Measurements from ENCODE around the gene ING5.

ING5 gene

DNA sequence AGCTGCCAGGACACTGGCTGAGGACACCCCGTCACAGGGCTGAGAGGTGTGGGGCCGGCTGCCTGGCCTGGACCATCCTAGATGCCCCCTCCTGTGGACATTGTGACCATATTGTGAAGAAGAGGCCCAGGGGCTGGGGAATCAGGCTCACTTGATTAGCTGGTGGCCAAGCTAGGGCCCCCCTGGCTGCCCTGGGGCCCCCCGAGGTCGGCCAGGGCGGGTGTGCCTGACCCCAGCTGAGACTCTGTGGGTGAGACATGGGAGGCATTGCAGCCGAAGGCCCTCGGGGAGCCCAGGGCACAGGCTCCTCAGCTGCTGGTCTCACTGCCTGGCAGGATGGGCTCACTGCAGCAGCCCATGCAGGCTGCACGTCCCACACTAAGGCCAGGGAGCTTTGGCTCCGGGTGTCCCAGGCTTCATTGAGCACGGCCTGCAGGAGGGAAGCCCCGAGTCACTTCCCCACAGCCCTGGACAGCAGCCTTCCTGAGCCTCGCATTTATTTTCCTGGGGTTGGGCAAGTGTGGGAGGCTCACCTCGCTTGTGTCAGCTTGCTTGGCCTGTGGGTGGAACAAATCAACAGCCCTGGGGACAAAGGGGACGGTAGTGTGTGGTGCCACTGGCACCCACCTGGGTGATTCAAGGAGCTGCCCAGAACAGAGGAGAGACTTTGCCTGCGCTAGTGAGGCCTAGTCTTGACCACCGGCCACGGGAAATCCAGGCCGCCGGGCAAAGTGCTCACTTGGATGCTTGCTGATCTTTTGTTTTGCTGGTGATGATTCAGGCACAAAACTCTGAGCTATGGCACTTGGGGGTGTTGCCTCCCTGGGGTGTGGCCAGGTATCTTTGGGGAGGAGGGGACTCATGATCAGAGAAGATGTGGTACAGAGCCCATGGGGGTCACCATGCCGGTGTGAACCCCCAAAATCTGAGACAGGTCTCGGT is 76.1 kb downstream of the ING5 start:
- H3K9me3 ChIP-seq (ENCODE audit: control insufficient read depth in 5 of 5, low read length in 5 of 5) = peaks cover 0 to 3% (median 0%) of the 10 kb centered on the region in 5 donors
- no peak overlapping the region for H3K4me3 ChIP-seq (ENCODE audit: low read depth in 1 of 5, low read length in 5 of 5)
- no peak overlapping the region for H3K9ac ChIP-seq (ENCODE audit: low read length in 5 of 5)
- no peaks in the 10 kb centered on the region for H3K36me3 ChIP-seq (ENCODE audit: control insufficient read depth in 5 of 5, insufficient read depth in 5 of 5, low read length in 5 of 5)
- H3K27me3 ChIP-seq (ENCODE audit: control insufficient read depth in 5 of 5, insufficient read depth in 4 of 5, low read length in 5 of 5) = peaks cover 21 to 41% (median 27%) of the 10 kb centered on the region in 5 donors
- H3K4me1 ChIP-seq (ENCODE audit: control insufficient read depth in 5 of 5, insufficient read depth in 5 of 5, low read length in 5 of 5) = no peaks in the 10 kb centered on the region
- H3K27ac ChIP-seq (ENCODE audit: low read depth, low read length) = no peak overlapping the region

All from subcutaneous abdominal adipose tissue (tissue), 5 donors.